HG02678 (cell line): ENCODE measurements around the gene CPLANE2.

Experiments
- ATAC-seq: cut with Tn5 transposase; IDR thresholded peaks from one replicate; pipeline ENCODE4 v1.9.1; 2021; ENCODE audit warnings: mild to moderate bottlenecking, moderate library complexity; ENCODE audit not compliant: unreplicated experiment

The CPLANE2 gene

GRCh38 chr1:16191916-16192546, 45.0 kb downstream of the CPLANE2 start:
- ATAC-seq: no peak

GRCh38 chr1:16191309-16191708, 45.7 kb downstream of the CPLANE2 start:
- ATAC-seq: no peak

- ATAC-seq: no peak
These were observed 46.9 kb downstream of the CPLANE2 start for GRCh38 chr1:16189921-16190621.

- ATAC-seq: no peak
These were observed 48.0 kb downstream of the CPLANE2 start for GRCh38 chr1:16189003-16189402.

GRCh38 chr1:16187748-16188401, 49.1 kb downstream of the CPLANE2 start:
- ATAC-seq: no peak

- ATAC-seq: no peak
These were observed 50.2 kb downstream of the CPLANE2 start for GRCh38 chr1:16186655-16187235.

- no peak for ATAC-seq
These were observed 52.3 kb downstream of the CPLANE2 start for GRCh38 chr1:16184557-16185303.

GRCh38 chr1:16183765-16184556, 53.0 kb downstream of the CPLANE2 start:
- no peak for ATAC-seq

- ATAC-seq: no peak
These were observed 53.8 kb downstream of the CPLANE2 start for GRCh38 chr1:16183179-16183578.

GRCh38 chr1:16181887-16182719, 54.9 kb downstream of the CPLANE2 start:
- ATAC-seq: no peak
